GM12865 (cell line): ENCODE data around the gene CIB2.

Experiments
- DNase-seq: peaks from one replicate; pipeline ENCODE4 v3.0.0; 2010; ENCODE audit warnings: low read depth
- H3K4me3 ChIP-seq: 2 replicates; pipeline ENCODE4 v1.5.1; 2011; ENCODE audit warnings: mild to moderate bottlenecking, low read depth, low read length, control low read depth
- CTCF ChIP-seq: IDR thresholded peaks from 2 replicates; pipeline ENCODE4 v1.5.1; 2011; ENCODE audit warnings: low read length, control low read depth, low read depth, inconsistent platforms; ENCODE audit not compliant: insufficient read depth; ENCODE audit errors: missing control alignments

CIB2 gene

GRCh38 chr15:78171864-78172472, 40.7 kb upstream of the CIB2 start:
- no peak for TF ChIP-seq CTCF
- no peak overlapping the region for H3K4me3 ChIP-seq
- DNase-seq = no peak

- DNase-seq = peak; percentile 86
These were observed 39.9 kb upstream of the CIB2 start for GRCh38 chr15:78170848-78171773.

GRCh38 chr15:78168608-78169007, 37.4 kb upstream of the CIB2 start:
- DNase-seq = no peak
- H3K4me3 ChIP-seq = no peak overlapping the region
- no peak for TF ChIP-seq CTCF

More at GRCh38 chr15:78170848-78171773, 39.9 kb upstream of the CIB2 start:
- no peak overlapping the region for H3K4me3 ChIP-seq
- no peak for TF ChIP-seq CTCF

- no peak for TF ChIP-seq CTCF
- DNase-seq = peak; percentile 91
- H3K4me3 ChIP-seq = peak overlapping the region; percentile 34
These were observed 36.1 kb upstream of the CIB2 start for GRCh38 chr15:78167227-78167888.

- TF ChIP-seq CTCF = no peak
- no peak for DNase-seq
- no peak overlapping the region for H3K4me3 ChIP-seq
These were observed 32.8 kb upstream of the CIB2 start for GRCh38 chr15:78164010-78164409.

- no peak for DNase-seq
- no peak for TF ChIP-seq CTCF
- no peak overlapping the region for H3K4me3 ChIP-seq
These were observed 30.8 kb upstream of the CIB2 start for GRCh38 chr15:78162038-78162437.
